Loucy (cell line): Measurements from ENCODE around the gene NAALADL2.

Experiments used
- CTCF ChIP-seq: fragments of 200-600 bp; sonication (generic); conservative IDR thresholded peaks from 2 replicates; pipeline ENCODE4 v1.5.1; 2014; ENCODE audit warnings: mild to moderate bottlenecking, antibody characterized with exemption, low read length
- EZH2phosphoT487 ChIP-seq: fragments of 200-600 bp; IDR thresholded peaks from 2 replicates; pipeline ENCODE4 v1.6.1; 2018; ENCODE audit warnings: antibody characterized with exemption, mild to moderate bottlenecking, moderate library complexity, borderline replicate concordance

DNA sequence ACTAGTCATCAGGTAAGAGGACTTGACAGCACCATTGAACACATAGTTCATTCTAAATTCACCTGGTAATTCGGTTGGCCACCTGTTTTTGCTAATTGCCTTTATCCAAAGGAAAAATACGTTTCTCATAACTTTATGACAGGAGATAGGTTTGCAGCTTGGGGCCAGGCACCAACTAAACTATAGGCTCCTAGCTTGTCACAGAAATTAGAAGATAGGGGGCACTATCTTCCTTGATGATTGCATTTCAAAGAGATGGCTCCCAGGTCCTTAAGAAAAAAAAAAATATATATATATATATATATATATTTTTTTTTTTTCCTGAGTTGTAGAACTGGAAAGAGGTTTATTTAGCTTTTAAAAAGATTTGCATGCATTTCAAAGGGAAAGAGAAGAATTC, 563.6 kb downstream of the NAALADL2 start:
- TF ChIP-seq EZH2phosphoT487 (no peak), CTCF (no peak)
